Tibial artery (tissue), 4 donors: Measurements from ENCODE around the gene ANKRD10.

ENCODE experiments used
- DNase-seq, 2 donors: peaks; one replicate each; pipeline ENCODE4 v3.0.0-alpha.2; 2019
- H3K27ac ChIP-seq, 2 donors: fragments of 200-600 bp; sonication (generic) in 1 of 2; 1 replicate in 1 of 2; 2 replicates in 1 of 2; pipeline ENCODE4 v1.5.1; 2018 to 2019; ENCODE audit warnings: mild to moderate bottlenecking in 1 of 2
- H3K27me3 ChIP-seq, 2 donors: fragments of 200-600 bp; sonication (generic) in 1 of 2; one replicate each; pipeline versions ENCODE4 v1.5.1 to v1.6.0; 2016 to 2019
- H3K36me3 ChIP-seq, 3 donors: fragments of 200-600 bp; sonication (generic) in 2 of 3; one replicate each; pipeline ENCODE4 v1.5.1; 2016 to 2019; ENCODE audit warnings: mild to moderate bottlenecking in 2 of 3
- H3K4me1 ChIP-seq, 4 donors: fragments of 200-600 bp; sonication (generic) in 2 of 4; 1 replicate in 3 of 4; 2 replicates in 1 of 4; pipeline ENCODE4 v1.5.1; 2016 to 2019
- H3K4me3 ChIP-seq, 2 donors: fragments of 200-600 bp; sonication (generic) in 1 of 2; 1 replicate in 1 of 2; 2 replicates in 1 of 2; pipeline ENCODE4 v1.5.1; 2018 to 2019; ENCODE audit warnings: mild to moderate bottlenecking in 2 of 2
- H3K9me3 ChIP-seq, 3 donors: fragments of 200-600 bp; sonication (generic) in 1 of 3; one replicate each; pipeline ENCODE4 v1.5.1; 2016 to 2019
- CTCF ChIP-seq, 2 experiments: fragments of 200-600 bp in 1 of 2; fragments of 450-650 bp in 1 of 2; IDR thresholded peaks; one replicate each; pipeline ENCODE4 v1.5.1; 2017 to 2019; ENCODE audit warnings: antibody characterized with exemption in 2 of 2, mild to moderate bottlenecking in 1 of 2, moderate library complexity in 1 of 2
- intact Hi-C: fragments of 100-400 bp; cut with DNase I; formaldehyde crosslinking; loops from one replicate; pipeline ENCODE4 v1.15.0; 2023; ENCODE audit warnings: low total_unique reads

The ANKRD10 gene

DNA sequence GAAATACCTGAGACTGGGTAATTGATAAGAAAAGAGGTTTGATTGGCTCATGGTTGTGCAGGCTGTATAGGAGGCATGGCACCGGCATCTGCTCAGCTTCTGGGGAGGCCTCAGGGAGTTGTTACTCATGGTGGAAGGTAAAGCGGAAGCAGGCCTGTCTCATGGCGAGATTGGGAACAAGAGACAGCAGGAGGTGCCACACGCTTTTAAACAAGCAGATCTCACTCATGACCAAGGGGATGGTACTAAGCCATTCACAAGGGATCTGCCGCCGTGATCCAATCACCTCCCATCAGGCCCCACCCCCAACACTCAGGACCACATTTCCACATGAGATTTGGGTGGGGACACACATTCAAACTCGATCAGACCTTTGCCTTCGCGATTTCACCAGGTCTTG lies 86.2 kb downstream of the ANKRD10 start:
- Histone ChIP-seq H3K36me3 (no peaks in the 10 kb centered on the region), H3K27me3 (peaks cover 0 to 11% of the 10 kb centered on the region in 2 donors), H3K27ac (no peak overlapping the region), H3K4me3 (no peak overlapping the region), H3K4me1 (no peaks in the 10 kb centered on the region), H3K9me3 (no peaks in the 10 kb centered on the region)
- DNase-seq, result no peak
- no peak for TF ChIP-seq CTCF (IDR thresholded peaks at IDR 0.05)
- intact Hi-C loops, result no loop called here
